ENCODE results near the gene MGAM2. TPM values are rescaled to one million over a fixed set of nuclear protein-coding genes. Genes with fewer than 3 reads are reported as not detected.

MGAM2 gene
- total and polyA plus RNA-seq, 10 of the 15 experiments (the other 5 are each of a cell fraction or from before 2014, with no cell fraction given) = 0.01 to 0.16 (median 0.03) TPM; not detected in 6

DNA sequence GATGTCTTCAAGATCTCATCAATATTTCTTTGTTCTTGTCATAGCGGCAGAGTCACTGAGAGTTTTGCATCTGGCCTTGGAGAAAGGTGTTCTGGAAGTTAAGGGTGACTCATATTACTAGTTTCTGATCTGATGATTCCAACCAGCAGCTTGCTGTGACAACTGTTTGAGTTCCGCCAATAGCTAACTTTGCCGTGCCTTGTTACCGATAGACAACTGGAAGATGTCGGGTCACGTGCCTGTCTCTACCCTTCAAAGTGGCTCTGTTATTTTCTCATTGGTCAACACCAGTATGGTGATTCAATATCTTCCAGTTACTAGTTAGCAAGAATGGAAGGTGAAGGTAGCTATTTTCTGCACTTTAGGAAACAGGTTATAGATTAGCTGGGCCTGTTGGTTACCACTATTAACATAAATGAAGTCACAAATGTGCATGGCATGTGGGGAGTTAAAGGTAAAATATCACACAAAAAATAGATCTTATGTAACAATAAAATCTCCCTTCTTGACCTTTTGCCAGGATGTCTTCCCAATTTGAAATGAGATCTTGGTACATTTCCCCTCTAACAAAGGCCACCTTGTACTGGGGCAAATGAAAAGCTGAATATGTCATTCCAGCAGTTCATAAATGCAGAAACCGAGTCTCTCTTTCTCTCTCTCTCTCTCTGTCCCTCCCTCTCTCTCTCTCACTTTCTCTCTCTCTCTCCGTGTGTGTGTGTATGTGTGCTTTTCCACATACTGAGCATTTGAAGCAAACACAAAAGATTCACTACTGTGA, 2.6 kb upstream of the MGAM2 start:
- Histone ChIP-seq H3K36me3 (ENCODE audit: control insufficient read depth in 2 of 2, insufficient read depth in 2 of 2, low read length in 1 of 2) (no peaks in the 10 kb centered on the region), H3K27ac (ENCODE audit: control insufficient read depth, insufficient read depth) (no peak overlapping the region), H3K4me3 (no peak overlapping the region), H4K20me1 (ENCODE audit: control insufficient read depth, insufficient read depth) (no peaks in the 10 kb centered on the region), H3K4me2 (ENCODE audit: control insufficient read depth, insufficient read depth) (no peak overlapping the region), H3K9me3 (replicated peaks; ENCODE audit: control insufficient read depth, insufficient read depth, low read length) (no peaks in the 10 kb centered on the region), H3K4me1 (ENCODE audit: control insufficient read depth, insufficient read depth, low read length) (no peaks in the 10 kb centered on the region), H2AFZ (ENCODE audit: control insufficient read depth, low read depth, low read length) (no peak overlapping the region), H3K27me3 (replicated peaks in 1 of 2; ENCODE audit: control insufficient read depth in 2 of 2, insufficient read depth in 2 of 2, low read length in 1 of 2) (no peaks in the 10 kb centered on the region), H3K79me2 (ENCODE audit: control insufficient read depth, insufficient read depth, low read length) (no peaks in the 10 kb centered on the region), H3K9ac (ENCODE audit: control insufficient read depth, insufficient read depth, low read length) (no peak overlapping the region)
- no TSS peak for BruUV-seq (replicated peaks)
- FAIRE-seq = no peak
- 54% methylated on average over 7 of the region's 8 CpGs for WGBS (ENCODE audit: insufficient coverage, insufficient replicate concordance, low lambda C conversion rate, missing lambda C conversion rate)
- ATAC-seq = no peak
- DNase-seq (ENCODE audit: low read depth, low spot score) = no peak
- intact Hi-C loops (cut with micrococcal nuclease; ENCODE audit: unreplicated experiment) = no loop called here
- ChIA-PET SMC1A (ENCODE audit: uncharacterized antibody, unreplicated experiment) (interaction anchor here (0.7 kb wide), 1 partner anchor 30 kb away, joined by 3 read pairs; no protein-coding TSS in a partner anchor), RAD21 (ENCODE audit: unreplicated experiment) (no interaction called here), CTCF (interaction anchor here (1.6 kb wide), 1 partner anchor 30 kb away, joined by 5 read pairs; no protein-coding TSS in a partner anchor), POLR2A (no interaction called here)
- in situ Hi-C loops (cut with MboI) = no loop called here
- TF ChIP-seq, protein P1, sequence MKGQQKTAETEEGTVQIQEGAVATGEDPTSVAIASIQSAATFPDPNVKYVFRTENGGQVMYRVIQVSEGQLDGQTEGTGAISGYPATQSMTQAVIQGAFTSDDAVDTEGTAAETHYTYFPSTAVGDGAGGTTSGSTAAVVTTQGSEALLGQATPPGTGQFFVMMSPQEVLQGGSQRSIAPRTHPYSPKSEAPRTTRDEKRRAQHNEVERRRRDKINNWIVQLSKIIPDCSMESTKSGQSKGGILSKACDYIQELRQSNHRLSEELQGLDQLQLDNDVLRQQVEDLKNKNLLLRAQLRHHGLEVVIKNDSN (IDR thresholded peaks at IDR 0.05; ENCODE audit: borderline replicate concordance, extremely low read length, insufficient read depth, low read depth, low read length) = no peak
- no peak for TF ChIP-seq TBL1XR1 (IDR thresholded peaks at IDR 0.05; ENCODE audit: low read depth, low read length)
- TF ChIP-seq BRCA1 (IDR thresholded peaks at IDR 0.05; ENCODE audit: low read depth, low read length) = no peak
- TF ChIP-seq RBBP5 (conservative IDR thresholded peaks at IDR 0.05) = no peak
- TF ChIP-seq BCL3 (IDR thresholded peaks at IDR 0.05; ENCODE audit: borderline replicate concordance, insufficient read depth, low read depth, low read length, poor library complexity, severe bottlenecking) = no peak
- TF ChIP-seq, protein P2, sequence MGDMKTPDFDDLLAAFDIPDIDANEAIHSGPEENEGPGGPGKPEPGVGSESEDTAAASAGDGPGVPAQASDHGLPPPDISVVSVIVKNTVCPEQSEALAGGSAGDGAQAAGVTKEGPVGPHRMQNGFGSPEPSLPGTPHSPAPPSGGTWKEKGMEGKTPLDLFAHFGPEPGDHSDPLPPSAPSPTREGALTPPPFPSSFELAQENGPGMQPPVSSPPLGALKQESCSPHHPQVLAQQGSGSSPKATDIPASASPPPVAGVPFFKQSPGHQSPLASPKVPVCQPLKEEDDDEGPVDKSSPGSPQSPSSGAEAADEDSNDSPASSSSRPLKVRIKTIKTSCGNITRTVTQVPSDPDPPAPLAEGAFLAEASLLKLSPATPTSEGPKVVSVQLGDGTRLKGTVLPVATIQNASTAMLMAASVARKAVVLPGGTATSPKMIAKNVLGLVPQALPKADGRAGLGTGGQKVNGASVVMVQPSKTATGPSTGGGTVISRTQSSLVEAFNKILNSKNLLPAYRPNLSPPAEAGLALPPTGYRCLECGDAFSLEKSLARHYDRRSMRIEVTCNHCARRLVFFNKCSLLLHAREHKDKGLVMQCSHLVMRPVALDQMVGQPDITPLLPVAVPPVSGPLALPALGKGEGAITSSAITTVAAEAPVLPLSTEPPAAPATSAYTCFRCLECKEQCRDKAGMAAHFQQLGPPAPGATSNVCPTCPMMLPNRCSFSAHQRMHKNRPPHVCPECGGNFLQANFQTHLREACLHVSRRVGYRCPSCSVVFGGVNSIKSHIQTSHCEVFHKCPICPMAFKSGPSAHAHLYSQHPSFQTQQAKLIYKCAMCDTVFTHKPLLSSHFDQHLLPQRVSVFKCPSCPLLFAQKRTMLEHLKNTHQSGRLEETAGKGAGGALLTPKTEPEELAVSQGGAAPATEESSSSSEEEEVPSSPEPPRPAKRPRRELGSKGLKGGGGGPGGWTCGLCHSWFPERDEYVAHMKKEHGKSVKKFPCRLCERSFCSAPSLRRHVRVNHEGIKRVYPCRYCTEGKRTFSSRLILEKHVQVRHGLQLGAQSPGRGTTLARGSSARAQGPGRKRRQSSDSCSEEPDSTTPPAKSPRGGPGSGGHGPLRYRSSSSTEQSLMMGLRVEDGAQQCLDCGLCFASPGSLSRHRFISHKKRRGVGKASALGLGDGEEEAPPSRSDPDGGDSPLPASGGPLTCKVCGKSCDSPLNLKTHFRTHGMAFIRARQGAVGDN (IDR thresholded peaks at IDR 0.05) = no peak
- no peak for TF ChIP-seq SPI1 (IDR thresholded peaks at IDR 0.05; ENCODE audit: borderline replicate concordance, insufficient read depth, low read depth, low read length)
- no peak for TF ChIP-seq E4F1 (IDR thresholded peaks at IDR 0.05; ENCODE audit: borderline replicate concordance, partially characterized antibody)
- no peak for TF ChIP-seq RAD21 (IDR thresholded peaks at IDR 0.05; ENCODE audit: insufficient read depth, low read depth, low read length)
- TF ChIP-seq HCFC1 (IDR thresholded peaks at IDR 0.05; ENCODE audit: low read length) = no peak
- TF ChIP-seq FOXM1 (IDR thresholded peaks at IDR 0.05; ENCODE audit: low read depth, low read length) = no peak
- no peak for TF ChIP-seq MXI1 (IDR thresholded peaks at IDR 0.05; ENCODE audit: low read depth, low read length)
